HG02938 (cell line): ENCODE data around the gene ANKRD55.

Source experiments
- ATAC-seq: cut with Tn5 transposase; IDR thresholded peaks from one replicate; pipeline ENCODE4 v1.9.1; 2021; ENCODE audit warnings: mild to moderate bottlenecking, moderate library complexity; ENCODE audit not compliant: unreplicated experiment

The ANKRD55 gene

DNA sequence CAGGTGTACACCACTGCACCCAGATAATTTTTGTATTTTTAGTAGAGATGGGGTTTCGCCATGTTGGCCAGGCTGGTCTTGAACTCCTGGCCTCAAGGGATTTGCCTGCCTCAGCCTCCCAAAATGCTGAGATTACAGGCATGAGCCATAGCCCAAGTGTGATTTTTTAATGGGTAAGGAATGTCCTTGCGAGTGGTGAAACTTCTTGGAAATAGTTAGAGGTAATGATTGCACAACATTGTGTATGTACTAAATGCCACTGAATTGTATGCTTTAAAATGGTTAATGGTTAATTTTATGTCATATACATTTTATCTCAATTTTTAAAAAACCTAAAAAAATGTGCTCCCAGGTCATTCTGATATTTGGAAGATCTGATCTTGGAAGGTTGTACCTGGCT, 178.5 kb downstream of the ANKRD55 start:
- ATAC-seq = no peak

DNA sequence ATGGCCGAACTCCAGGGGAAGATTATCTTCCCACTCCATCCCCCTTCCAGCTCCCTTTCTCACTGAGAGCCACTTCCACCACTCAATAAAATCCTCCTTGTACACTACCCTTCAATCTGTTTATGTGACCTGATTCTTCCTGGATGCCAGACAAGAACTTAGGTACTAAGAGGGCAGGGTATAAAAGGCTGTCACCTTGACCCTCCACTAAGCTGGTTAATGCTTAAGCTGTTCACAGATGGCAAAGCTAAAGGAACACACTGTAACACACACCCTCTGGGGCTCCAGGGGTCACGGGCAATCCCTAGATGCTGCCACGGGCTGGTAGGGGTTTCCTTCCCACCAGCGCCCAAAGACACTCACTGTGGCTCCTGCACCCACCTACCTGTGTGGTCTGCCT, 179.8 kb downstream of the ANKRD55 start:
- no peak for ATAC-seq

DNA sequence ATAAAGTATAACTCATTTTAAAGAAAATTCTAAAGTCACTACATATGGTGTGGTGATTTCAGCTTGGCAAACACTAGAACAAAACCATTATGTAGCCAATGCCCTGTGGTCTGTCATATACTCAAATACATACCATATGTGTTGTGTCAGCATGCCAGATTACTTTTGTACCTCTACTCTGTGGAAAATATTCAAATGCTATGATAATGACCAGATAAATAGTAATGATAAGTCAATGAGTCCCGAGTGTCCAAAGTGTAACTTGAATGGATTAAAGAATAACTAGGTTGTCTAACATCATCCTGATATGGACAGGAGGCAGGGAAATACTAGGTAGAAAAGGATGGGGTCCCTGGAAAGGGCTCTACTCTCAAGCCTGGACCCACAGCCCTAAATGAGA, 180.4 kb downstream of the ANKRD55 start:
- ATAC-seq = no peak

DNA sequence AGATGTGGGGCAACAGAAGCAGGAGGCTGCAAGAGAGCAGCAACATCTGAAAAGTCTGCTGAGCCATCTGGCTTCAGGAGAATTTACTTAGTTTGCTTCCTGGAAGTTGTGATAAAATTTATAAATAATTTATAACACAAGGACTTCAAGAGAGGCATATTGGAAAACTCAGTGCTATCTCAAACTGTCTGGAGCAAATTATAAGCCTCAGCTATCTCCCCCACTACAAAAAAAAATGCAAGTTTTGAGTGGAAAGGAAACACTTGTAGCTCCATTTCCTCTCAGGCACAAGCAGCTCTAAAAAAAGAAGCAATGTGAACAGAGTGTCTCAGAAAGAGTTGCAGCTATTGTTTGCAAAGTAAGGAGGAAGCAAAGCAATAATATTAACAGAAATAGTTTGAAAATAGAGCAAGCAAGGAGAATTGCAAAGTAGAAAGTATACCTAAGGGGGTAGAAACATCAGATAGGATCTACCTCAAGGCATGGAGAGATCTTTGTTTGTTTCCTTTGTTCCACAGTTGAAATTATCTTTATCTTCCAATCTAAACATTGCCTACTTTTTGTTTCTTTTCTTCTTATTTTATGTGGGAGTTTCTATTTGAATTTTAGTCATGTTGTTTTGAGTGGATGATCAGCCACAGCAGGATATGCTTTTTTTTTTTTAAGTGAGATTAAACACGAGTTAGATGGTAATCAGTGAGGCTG, 182.4 kb downstream of the ANKRD55 start:
- ATAC-seq = no peak
